CD4-positive, CD25-positive, alpha-beta regulatory T cell (primary cell): Measurements from ENCODE around the gene KLHDC8A. TPM values are rescaled to one million over a fixed set of nuclear protein-coding genes. Genes with fewer than 3 reads are reported as not detected.
"Not testable (repeated sequence)": the region's sequence is repeated elsewhere in the genome, so short reads cannot be mapped to it uniquely, and the experiment has no call there.

Source experiments
- ATAC-seq, 2 donors: fragments of 150-1000 bp; cut with Tn5 transposase; one replicate each; pipeline ENCODE4 v1.10.0; 2021; ENCODE audit warnings: low read depth in 2 of 2, moderate number of reproducible peaks in 2 of 2, moderate library complexity in 1 of 2
- DNase-seq, 3 donors: peaks; one replicate each; pipeline versions ENCODE4 v3.0.0 to v3.0.0-alpha.2; 2012 to 2022; ENCODE audit warnings: mixed read lengths in 1 of 3
- H3K27ac ChIP-seq: one replicate; pipeline ENCODE4 v1.7.0; 2013; ENCODE audit warnings: mild to moderate bottlenecking, low read length; ENCODE audit not compliant: insufficient read depth, poor library complexity, severe bottlenecking
- H3K27me3 ChIP-seq: one replicate; pipeline ENCODE4 v1.7.0; 2013; ENCODE audit warnings: low read length; ENCODE audit not compliant: control insufficient read depth, insufficient read depth
- H3K36me3 ChIP-seq: one replicate; pipeline ENCODE4 v1.7.0; 2013; ENCODE audit warnings: mild to moderate bottlenecking, low read length, moderate library complexity; ENCODE audit not compliant: control insufficient read depth, insufficient read depth
- H3K4me1 ChIP-seq: 2 replicates; pipeline ENCODE4 v1.7.0; 2013; ENCODE audit warnings: mild to moderate bottlenecking, low read length; ENCODE audit not compliant: insufficient read depth, control insufficient read depth, poor library complexity, severe bottlenecking
- H3K4me3 ChIP-seq: one replicate; pipeline ENCODE4 v1.7.0; 2013; ENCODE audit warnings: low read depth, mild to moderate bottlenecking, low read length, moderate library complexity
- H3K9me3 ChIP-seq, 2 experiments: 1 replicate in 1 of 2; 2 replicates in 1 of 2; pipeline ENCODE4 v1.7.0; 2013; ENCODE audit warnings: low read length in 2 of 2, mild to moderate bottlenecking in 1 of 2, moderate library complexity in 1 of 2; ENCODE audit not compliant: control insufficient read depth in 2 of 2
- H3K27ac Mint-ChIP-seq, 3 donors: one replicate each; pipeline ENCODE4 v1.8.0; 2020 to 2022; ENCODE audit warnings: mild to moderate bottlenecking in 3 of 3, mixed read lengths in 3 of 3, moderate library complexity in 2 of 3
- H3K27me3 Mint-ChIP-seq: one replicate; pipeline ENCODE4 v1.8.0; 2022; ENCODE audit warnings: mild to moderate bottlenecking, mixed read lengths
- H3K36me3 Mint-ChIP-seq: one replicate; pipeline ENCODE4 v1.8.0; 2020; ENCODE audit warnings: mixed read lengths
- H3K4me1 Mint-ChIP-seq, 4 donors: one replicate each; pipeline ENCODE4 v1.8.0; 2020 to 2022; ENCODE audit warnings: mixed read lengths in 4 of 4, mild to moderate bottlenecking in 1 of 4
- H3K4me3 Mint-ChIP-seq, 4 donors: one replicate each; pipeline ENCODE4 v1.8.0; 2020 to 2022; ENCODE audit warnings: mild to moderate bottlenecking in 4 of 4, mixed read lengths in 4 of 4, moderate library complexity in 3 of 4
- H3K9me3 Mint-ChIP-seq, 7 donors: one replicate each; pipeline ENCODE4 v1.8.0; 2020 to 2022; ENCODE audit warnings: mixed read lengths in 7 of 7, mild to moderate bottlenecking in 3 of 7, moderate library complexity in 2 of 7
- polyA plus RNA-seq, 4 donors: library from polyadenylated mRNA; unstranded; fragments of 300-500 nt; fragmentation: Illumina TruSeq; gene quantifications; one replicate each; pipeline ENCODE4 v1.2.3, GENCODE V29; 2021
- total RNA-seq: library from RNA; stranded (reverse); gene quantifications from one replicate; pipeline ENCODE4 v1.2.3, GENCODE V29; 2022

KLHDC8A gene
- total and polyA plus RNA-seq, 5 donors from 2014 or later = 0.06 TPM; not detected in 4

- no peak overlapping the region for H3K4me3 Mint-ChIP-seq
Observed at GRCh38 chr1:205391386-205391785, 34.7 kb upstream of the KLHDC8A start.

DNA sequence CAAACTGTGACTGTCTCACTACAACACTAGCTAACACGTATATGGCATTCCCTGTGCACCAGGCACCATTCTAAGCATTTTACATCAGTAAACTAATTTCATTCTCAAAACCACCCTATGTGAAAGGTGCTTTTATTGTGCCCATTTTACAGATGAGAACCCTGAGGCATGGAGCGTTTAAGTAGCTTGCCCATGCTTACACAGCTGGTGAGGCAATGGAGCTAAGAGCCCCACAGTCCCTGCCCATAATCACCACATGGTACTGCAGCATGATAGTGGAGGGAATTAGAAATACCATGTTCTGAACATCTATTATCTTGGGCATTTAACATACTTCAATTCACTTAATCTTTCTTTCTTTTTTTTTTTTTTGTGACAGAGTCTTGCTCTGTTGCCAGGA is 31.1 kb upstream of the KLHDC8A start:
- Mint-ChIP-seq H3K27me3 (peaks cover 29% of the 10 kb centered on the region), H3K9me3 (peaks cover 0 to 1% (median 0%) of the 10 kb centered on the region in 7 donors), H3K27ac (no peak overlapping the region), H3K4me3 (no peak overlapping the region), H3K4me1 (no peaks in the 10 kb centered on the region), H3K36me3 (no peaks in the 10 kb centered on the region)
- Histone ChIP-seq H3K4me3 (no peak overlapping the region), H3K4me1 (no peaks in the 10 kb centered on the region), H3K9me3 (no peaks in the 10 kb centered on the region), H3K27ac (no peak overlapping the region), H3K36me3 (no peaks in the 10 kb centered on the region), H3K27me3 (peaks cover 2% of the 10 kb centered on the region)
- no peak for ATAC-seq
- no peak for DNase-seq

More at GRCh38 chr1:205391386-205391785, 34.7 kb upstream of the KLHDC8A start:
- Mint-ChIP-seq H3K4me1 (peaks cover 0 to under 1% (median 0%) of the 10 kb centered on the region in 4 donors), H3K9me3 (peaks cover 0 to 1% (median 0%) of the 10 kb centered on the region in 7 donors), H3K36me3 (no peaks in the 10 kb centered on the region), H3K27me3 (peaks cover 55% of the 10 kb centered on the region), H3K27ac (no peak overlapping the region)
- Histone ChIP-seq H3K36me3 (no peaks in the 10 kb centered on the region), H3K27me3 (peaks cover 7% of the 10 kb centered on the region), H3K27ac (no peak overlapping the region), H3K4me3 (no peak overlapping the region), H3K9me3 (no peaks in the 10 kb centered on the region), H3K4me1 (no peaks in the 10 kb centered on the region)
- DNase-seq (no peak), ATAC-seq (no peak)

GRCh38 chr1:205382990-205383389 is 26.3 kb upstream of the KLHDC8A start:
- H3K4me1 Mint-ChIP-seq, H3K27ac ChIP-seq, H3K27ac Mint-ChIP-seq, H3K4me3 Mint-ChIP-seq, ATAC-seq, H3K9me3 ChIP-seq, DNase-seq, H3K36me3 ChIP-seq, H3K4me3 ChIP-seq, H3K9me3 Mint-ChIP-seq, H3K4me1 ChIP-seq, H3K36me3 Mint-ChIP-seq, H3K27me3 ChIP-seq: not testable (repeated sequence)
- peaks cover 24% of the 10 kb centered on the region for H3K27me3 Mint-ChIP-seq

DNA sequence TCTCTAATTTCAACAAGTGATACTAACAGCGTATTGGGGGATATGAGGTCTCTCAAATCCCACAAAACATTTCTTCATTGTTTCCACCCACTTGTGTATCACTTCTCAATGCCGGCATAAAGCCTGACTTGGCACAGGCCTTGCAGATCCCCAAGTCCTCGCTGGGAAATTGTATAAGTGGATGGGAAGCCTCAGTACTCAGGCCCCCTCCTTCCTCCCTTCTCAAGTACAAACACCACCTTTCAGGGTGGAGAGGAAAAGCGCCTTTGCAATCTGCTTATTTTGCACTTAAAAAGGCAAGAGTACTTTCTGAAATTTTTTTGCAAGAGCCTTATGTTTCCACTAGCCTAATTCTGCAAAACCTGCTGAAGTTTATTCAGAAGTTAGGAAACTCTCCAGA is 25.8 kb upstream of the KLHDC8A start:
- Histone ChIP-seq H3K4me1 (no peaks in the 10 kb centered on the region), H3K4me3 (no peak overlapping the region), H3K27me3 (peaks cover 7% of the 10 kb centered on the region), H3K9me3 (no peaks in the 10 kb centered on the region), H3K27ac (no peak overlapping the region), H3K36me3 (no peaks in the 10 kb centered on the region)
- ATAC-seq (no peak), DNase-seq (no peak)
- H3K36me3 Mint-ChIP-seq = no peaks in the 10 kb centered on the region
- H3K4me3 Mint-ChIP-seq = no peak overlapping the region
- H3K4me1 Mint-ChIP-seq = peaks cover 0 to 2% (median 0%) of the 10 kb centered on the region in 4 donors
- no peaks in the 10 kb centered on the region for H3K9me3 Mint-ChIP-seq
- no peak overlapping the region for H3K27ac Mint-ChIP-seq
- H3K27me3 Mint-ChIP-seq = peaks cover 25% of the 10 kb centered on the region

GRCh38 chr1:205381305-205381704 is 24.6 kb upstream of the KLHDC8A start:
- H3K36me3 Mint-ChIP-seq = no peaks in the 10 kb centered on the region
- ATAC-seq (no peak), DNase-seq (no peak)
- Histone ChIP-seq H3K27ac (no peak overlapping the region), H3K27me3 (peaks cover 7% of the 10 kb centered on the region), H3K36me3 (no peaks in the 10 kb centered on the region), H3K4me1 (no peaks in the 10 kb centered on the region), H3K4me3 (no peak overlapping the region), H3K9me3 (no peaks in the 10 kb centered on the region)
- peaks cover 28% of the 10 kb centered on the region for H3K27me3 Mint-ChIP-seq
- H3K9me3 Mint-ChIP-seq = no peaks in the 10 kb centered on the region
- no peak overlapping the region for H3K27ac Mint-ChIP-seq
- H3K4me3 Mint-ChIP-seq = no peak overlapping the region
- peaks cover 0 to 2% (median 0%) of the 10 kb centered on the region in 4 donors for H3K4me1 Mint-ChIP-seq

DNA sequence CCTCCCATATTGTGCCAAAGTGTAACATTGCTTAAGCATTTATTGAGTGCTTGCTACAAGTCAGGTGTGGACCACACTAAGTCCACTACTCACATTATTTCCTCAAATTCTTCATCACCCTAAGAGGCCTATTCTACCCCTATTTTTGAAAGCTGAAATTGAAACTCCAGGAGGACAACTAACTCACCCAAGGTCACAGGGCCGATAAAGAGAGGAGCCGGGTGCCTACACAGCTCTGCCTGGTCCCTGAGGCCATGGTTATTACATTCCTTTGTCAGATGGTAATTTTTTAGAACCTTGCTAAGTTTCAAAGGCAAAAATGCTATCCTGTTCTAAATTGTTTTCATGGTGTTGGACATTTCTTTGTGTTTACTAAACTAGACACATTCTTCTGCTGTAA is 24.2 kb upstream of the KLHDC8A start:
- H3K27ac ChIP-seq = no peak overlapping the region

GRCh38 chr1:205379056-205379455 is 22.3 kb upstream of the KLHDC8A start:
- H3K27me3 Mint-ChIP-seq = peaks cover 49% of the 10 kb centered on the region
- no peaks in the 10 kb centered on the region for H3K9me3 ChIP-seq
- H3K4me1 ChIP-seq = peaks cover 3% of the 10 kb centered on the region
- no peak overlapping the region for H3K27ac Mint-ChIP-seq
- no peaks in the 10 kb centered on the region for H3K9me3 Mint-ChIP-seq
- no peaks in the 10 kb centered on the region for H3K36me3 ChIP-seq
- DNase-seq (no peak), ATAC-seq (no peak)
- no peak overlapping the region for H3K27ac ChIP-seq
- peaks cover 10% of the 10 kb centered on the region for H3K27me3 ChIP-seq
- H3K4me3 Mint-ChIP-seq = no peak overlapping the region
- peaks cover 5 to 9% (median 7%) of the 10 kb centered on the region in 4 donors for H3K4me1 Mint-ChIP-seq
- H3K4me3 ChIP-seq = no peak overlapping the region
- H3K36me3 Mint-ChIP-seq = no peaks in the 10 kb centered on the region

More for the DNA sequence above, 24.2 kb upstream of the KLHDC8A start:
- no peaks in the 10 kb centered on the region for H3K9me3 Mint-ChIP-seq
- H3K36me3 Mint-ChIP-seq = no peaks in the 10 kb centered on the region
- Histone ChIP-seq H3K9me3 (no peaks in the 10 kb centered on the region), H3K27me3 (peaks cover 7% of the 10 kb centered on the region), H3K4me3 (no peak overlapping the region), H3K36me3 (no peaks in the 10 kb centered on the region), H3K4me1 (no peaks in the 10 kb centered on the region)
- H3K4me3 Mint-ChIP-seq = no peak overlapping the region
- no peak overlapping the region for H3K27ac Mint-ChIP-seq
- peaks cover 0 to 2% (median 0%) of the 10 kb centered on the region in 4 donors for H3K4me1 Mint-ChIP-seq
- ATAC-seq (no peak), DNase-seq (no peak)
- H3K27me3 Mint-ChIP-seq = peaks cover 32% of the 10 kb centered on the region

- H3K4me3 ChIP-seq = no peak overlapping the region
- peaks cover 4% of the 10 kb centered on the region for H3K4me1 ChIP-seq
- Mint-ChIP-seq H3K9me3 (peaks cover 0 to 1% (median 0%) of the 10 kb centered on the region in 7 donors), H3K27ac (no peak overlapping the region), H3K4me1 (peaks cover 8 to 15% (median 13%) of the 10 kb centered on the region in 4 donors), H3K4me3 (no peak overlapping the region), H3K36me3 (no peaks in the 10 kb centered on the region), H3K27me3 (peaks cover 66% of the 10 kb centered on the region)
- DNase-seq (no peak), ATAC-seq (no peak)
- H3K9me3 ChIP-seq = no peaks in the 10 kb centered on the region
- no peaks in the 10 kb centered on the region for H3K36me3 ChIP-seq
- H3K27me3 ChIP-seq = peaks cover 15% of the 10 kb centered on the region
- H3K27ac ChIP-seq = no peak overlapping the region
Observed at GRCh38 chr1:205377355-205377754, 20.6 kb upstream of the KLHDC8A start.
